HepG2 (cell line): ENCODE results near the gene AXIN1. TPM values are rescaled to one million over a fixed set of nuclear protein-coding genes. Genes with fewer than 3 reads are reported as not detected.

Experiments
- DNMT1 ChIP-seq: sonication (generic); formaldehyde crosslinking; IDR thresholded peaks from 2 replicates; pipeline ENCODE4 v1.5.1; 2020; ENCODE audit warnings: mild to moderate bottlenecking, missing genetic modification reagents
- HNRNPK ChIP-seq: fragments of 200-400 bp; formaldehyde crosslinking; IDR thresholded peaks from 2 replicates; pipeline ENCODE4 v1.6.1; 2018; ENCODE audit warnings: low read length, low read depth, moderate library complexity, mild to moderate bottlenecking; ENCODE audit not compliant: poor library complexity, severe bottlenecking
- NFRKB ChIP-seq: fragments of 450-650 bp; IDR thresholded peaks from 2 replicates; pipeline ENCODE4 v1.6.1; 2017
- NR3C1 ChIP-seq: sonication (generic); formaldehyde crosslinking; IDR thresholded peaks from 2 replicates; pipeline ENCODE4 v1.4.0; 2020; ENCODE audit warnings: missing genetic modification reagents
- RNF2 ChIP-seq: fragments of 450-650 bp; conservative IDR thresholded peaks from 2 replicates; pipeline ENCODE4 v1.6.1; 2016; ENCODE audit warnings: low read depth
- SOX5 ChIP-seq: IDR thresholded peaks from 2 replicates; pipeline ENCODE4 v1.6.1; 2016; ENCODE audit warnings: borderline replicate concordance
- ZFP90 ChIP-seq: sonication (generic); formaldehyde crosslinking; IDR thresholded peaks from 2 replicates; pipeline ENCODE4 v1.8.0; 2022; ENCODE audit warnings: missing genetic modification reagents, mild to moderate bottlenecking, inconsistent platforms, borderline replicate concordance
- ZNF326 ChIP-seq: sonication (generic); formaldehyde crosslinking; IDR thresholded peaks from 2 replicates; pipeline ENCODE4 v1.4.0; 2020; ENCODE audit warnings: missing genetic modification reagents, borderline replicate concordance
- ZNF501 ChIP-seq: sonication (generic); formaldehyde crosslinking; IDR thresholded peaks from 2 replicates; pipeline ENCODE4 v1.5.1; 2020; ENCODE audit warnings: mild to moderate bottlenecking, moderate library complexity, missing genetic modification reagents
- ZNF782 ChIP-seq: sonication (generic); formaldehyde crosslinking; IDR thresholded peaks from 2 replicates; pipeline ENCODE4 v1.4.0; 2020; ENCODE audit warnings: missing genetic modification reagents, mild to moderate bottlenecking, borderline replicate concordance
- polyA plus RNA-seq, 8 experiments: library from polyadenylated mRNA; depleted of rRNA in 3 of 8; stranded (reverse) in 7 of 8; unstranded in 1 of 8; fragments of >200 nt; fragmentation: Illumina TruSeq in 4 of 8; extraction: Trizol in 4 of 8; gene quantifications; 2 replicates each; pipeline versions ENCODE4 v1.2.1 to v1.2.3, GENCODE V29; 2011 to 2016; ENCODE audit warnings: low read depth in 4 of 8, missing spikeins in 1 of 8, mixed read lengths in 1 of 8; ENCODE audit not compliant: insufficient read depth in 1 of 8
- total RNA-seq, 5 experiments: library from RNA; depleted of rRNA; stranded (reverse); fragments of >200 nt; fragmentation: Illumina TruSeq; extraction: Trizol; gene quantifications; 2 replicates each; pipeline ENCODE4 v1.2.3, GENCODE V29; 2016; ENCODE audit warnings: low read depth in 1 of 5
- TF ChIP-seq, protein P1 (sequence below), 2 experiments: sonication (generic) in 1 of 2; formaldehyde crosslinking in 1 of 2; IDR thresholded peaks; 2 replicates each; pipeline versions ENCODE4 v1.6.1 to v1.9.0; 2014 to 2022; ENCODE audit warnings: antibody characterized with exemption in 1 of 2, borderline replicate concordance in 1 of 2, inconsistent platforms in 1 of 2, low read depth in 1 of 2, missing genetic modification reagents in 1 of 2
- TF ChIP-seq, protein P2 (sequence below): sonication (generic); formaldehyde crosslinking; conservative IDR thresholded peaks from 2 replicates; pipeline ENCODE4 v1.8.1; 2023; ENCODE audit warnings: missing genetic modification reagents
- TF ChIP-seq, protein P3 (sequence below), 2 experiments: sonication (generic) in 1 of 2; formaldehyde crosslinking in 1 of 2; IDR thresholded peaks; 2 replicates each; pipeline versions ENCODE4 v1.4.0 to v1.6.1; 2018 to 2020; ENCODE audit warnings: missing genetic modification reagents in 2 of 2, borderline replicate concordance in 1 of 2, low read depth in 1 of 2, mild to moderate bottlenecking in 1 of 2, missing biosample characterization in 1 of 2
- TF ChIP-seq, protein P4 (sequence below): sonication (generic); formaldehyde crosslinking; IDR thresholded peaks from 2 replicates; pipeline ENCODE4 v1.4.0; 2020; ENCODE audit warnings: missing genetic modification reagents

Gene AXIN1
- total and polyA plus RNA-seq, 2 of the 13 experiments (the other 11 are each of a cell fraction or from before 2014, with no cell fraction given): 24.0 to 26.0 TPM

DNA sequence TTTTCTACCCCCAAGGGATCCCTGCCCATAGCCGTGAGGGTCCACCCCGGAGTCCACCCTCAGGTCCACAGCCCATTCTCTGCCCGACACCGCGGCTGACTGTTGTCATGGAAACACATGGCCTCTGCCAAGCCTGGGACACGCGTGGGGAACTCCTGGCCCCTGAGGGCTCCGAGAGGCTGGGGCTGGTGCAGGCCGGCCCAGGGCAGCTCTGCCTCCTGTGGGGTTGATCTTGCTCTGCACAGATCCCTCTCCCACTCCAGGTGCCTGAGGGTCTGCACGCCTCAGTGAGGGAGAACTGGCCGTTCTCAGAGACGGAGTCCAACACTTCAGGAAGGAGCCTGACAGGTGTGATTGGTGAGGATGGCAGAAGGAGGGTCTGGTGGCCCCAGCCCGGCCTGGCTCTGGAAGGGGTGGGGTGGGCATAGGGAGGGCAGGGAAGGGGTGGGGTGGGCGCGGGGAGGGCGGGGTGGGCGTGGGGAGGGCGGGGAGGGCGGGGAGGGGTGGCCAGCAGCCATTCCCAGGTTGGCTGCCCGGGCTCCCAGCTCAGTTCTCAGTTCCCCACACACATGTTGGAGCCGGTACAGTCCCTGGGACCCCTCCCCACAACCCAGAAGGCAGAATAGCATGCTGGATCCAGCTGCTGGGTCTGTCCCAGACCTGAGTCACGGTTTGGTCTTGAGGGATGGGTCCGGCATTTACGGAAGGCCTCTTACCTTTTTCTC lies 11.4 kb upstream of the AXIN1 start (continued):
- TF ChIP-seq, protein P1, sequence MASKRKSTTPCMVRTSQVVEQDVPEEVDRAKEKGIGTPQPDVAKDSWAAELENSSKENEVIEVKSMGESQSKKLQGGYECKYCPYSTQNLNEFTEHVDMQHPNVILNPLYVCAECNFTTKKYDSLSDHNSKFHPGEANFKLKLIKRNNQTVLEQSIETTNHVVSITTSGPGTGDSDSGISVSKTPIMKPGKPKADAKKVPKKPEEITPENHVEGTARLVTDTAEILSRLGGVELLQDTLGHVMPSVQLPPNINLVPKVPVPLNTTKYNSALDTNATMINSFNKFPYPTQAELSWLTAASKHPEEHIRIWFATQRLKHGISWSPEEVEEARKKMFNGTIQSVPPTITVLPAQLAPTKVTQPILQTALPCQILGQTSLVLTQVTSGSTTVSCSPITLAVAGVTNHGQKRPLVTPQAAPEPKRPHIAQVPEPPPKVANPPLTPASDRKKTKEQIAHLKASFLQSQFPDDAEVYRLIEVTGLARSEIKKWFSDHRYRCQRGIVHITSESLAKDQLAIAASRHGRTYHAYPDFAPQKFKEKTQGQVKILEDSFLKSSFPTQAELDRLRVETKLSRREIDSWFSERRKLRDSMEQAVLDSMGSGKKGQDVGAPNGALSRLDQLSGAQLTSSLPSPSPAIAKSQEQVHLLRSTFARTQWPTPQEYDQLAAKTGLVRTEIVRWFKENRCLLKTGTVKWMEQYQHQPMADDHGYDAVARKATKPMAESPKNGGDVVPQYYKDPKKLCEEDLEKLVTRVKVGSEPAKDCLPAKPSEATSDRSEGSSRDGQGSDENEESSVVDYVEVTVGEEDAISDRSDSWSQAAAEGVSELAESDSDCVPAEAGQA (IDR thresholded peaks at IDR 0.05; ENCODE audit: low read depth): 0 out of 2 replicates have a peak, but pooled peaks have one; percentile 4
- TF ChIP-seq, protein P1 (CRISPR knock-in tag; IDR thresholded peaks at IDR 0.05; ENCODE audit: borderline replicate concordance): no peak
- TF ChIP-seq SOX5 (CRISPR knock-in tag): no peak
- no peak for TF ChIP-seq NR3C1 (CRISPR knock-in tag)
- TF ChIP-seq ZNF326 (CRISPR knock-in tag): no peak
- TF ChIP-seq, protein P2, sequence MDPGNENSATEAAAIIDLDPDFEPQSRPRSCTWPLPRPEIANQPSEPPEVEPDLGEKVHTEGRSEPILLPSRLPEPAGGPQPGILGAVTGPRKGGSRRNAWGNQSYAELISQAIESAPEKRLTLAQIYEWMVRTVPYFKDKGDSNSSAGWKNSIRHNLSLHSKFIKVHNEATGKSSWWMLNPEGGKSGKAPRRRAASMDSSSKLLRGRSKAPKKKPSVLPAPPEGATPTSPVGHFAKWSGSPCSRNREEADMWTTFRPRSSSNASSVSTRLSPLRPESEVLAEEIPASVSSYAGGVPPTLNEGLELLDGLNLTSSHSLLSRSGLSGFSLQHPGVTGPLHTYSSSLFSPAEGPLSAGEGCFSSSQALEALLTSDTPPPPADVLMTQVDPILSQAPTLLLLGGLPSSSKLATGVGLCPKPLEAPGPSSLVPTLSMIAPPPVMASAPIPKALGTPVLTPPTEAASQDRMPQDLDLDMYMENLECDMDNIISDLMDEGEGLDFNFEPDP (CRISPR knock-in tag): 0 out of 2 replicates have a peak, but pooled peaks have one; percentile 74
- TF ChIP-seq NFRKB: no peak
- peak; percentile 58; the same call in 1 of the 2 replicates for TF ChIP-seq ZNF501 (CRISPR knock-in tag)
- TF ChIP-seq ZFP90 (CRISPR knock-in tag): peak; percentile 44; the same call in 1 of the 2 replicates
- TF ChIP-seq DNMT1 (CRISPR knock-in tag): no peak
- TF ChIP-seq RNF2: no peak
- TF ChIP-seq ZNF782 (CRISPR knock-in tag): no peak
- TF ChIP-seq, protein P3, sequence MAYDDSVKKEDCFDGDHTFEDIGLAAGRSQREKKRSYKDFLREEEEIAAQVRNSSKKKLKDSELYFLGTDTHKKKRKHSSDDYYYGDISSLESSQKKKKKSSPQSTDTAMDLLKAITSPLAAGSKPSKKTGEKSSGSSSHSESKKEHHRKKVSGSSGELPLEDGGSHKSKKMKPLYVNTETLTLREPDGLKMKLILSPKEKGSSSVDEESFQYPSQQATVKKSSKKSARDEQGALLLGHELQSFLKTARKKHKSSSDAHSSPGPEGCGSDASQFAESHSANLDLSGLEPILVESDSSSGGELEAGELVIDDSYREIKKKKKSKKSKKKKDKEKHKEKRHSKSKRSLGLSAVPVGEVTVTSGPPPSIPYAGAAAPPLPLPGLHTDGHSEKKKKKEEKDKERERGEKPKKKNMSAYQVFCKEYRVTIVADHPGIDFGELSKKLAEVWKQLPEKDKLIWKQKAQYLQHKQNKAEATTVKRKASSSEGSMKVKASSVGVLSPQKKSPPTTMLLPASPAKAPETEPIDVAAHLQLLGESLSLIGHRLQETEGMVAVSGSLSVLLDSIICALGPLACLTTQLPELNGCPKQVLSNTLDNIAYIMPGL (CRISPR knock-in tag; IDR thresholded peaks at IDR 0.05; ENCODE audit: borderline replicate concordance in 1 of 2, low read depth in 1 of 2): 0 out of 4 replicates have a peak, but pooled peaks of 1 of the 2 experiments have one; percentile 13
- TF ChIP-seq, protein P4, sequence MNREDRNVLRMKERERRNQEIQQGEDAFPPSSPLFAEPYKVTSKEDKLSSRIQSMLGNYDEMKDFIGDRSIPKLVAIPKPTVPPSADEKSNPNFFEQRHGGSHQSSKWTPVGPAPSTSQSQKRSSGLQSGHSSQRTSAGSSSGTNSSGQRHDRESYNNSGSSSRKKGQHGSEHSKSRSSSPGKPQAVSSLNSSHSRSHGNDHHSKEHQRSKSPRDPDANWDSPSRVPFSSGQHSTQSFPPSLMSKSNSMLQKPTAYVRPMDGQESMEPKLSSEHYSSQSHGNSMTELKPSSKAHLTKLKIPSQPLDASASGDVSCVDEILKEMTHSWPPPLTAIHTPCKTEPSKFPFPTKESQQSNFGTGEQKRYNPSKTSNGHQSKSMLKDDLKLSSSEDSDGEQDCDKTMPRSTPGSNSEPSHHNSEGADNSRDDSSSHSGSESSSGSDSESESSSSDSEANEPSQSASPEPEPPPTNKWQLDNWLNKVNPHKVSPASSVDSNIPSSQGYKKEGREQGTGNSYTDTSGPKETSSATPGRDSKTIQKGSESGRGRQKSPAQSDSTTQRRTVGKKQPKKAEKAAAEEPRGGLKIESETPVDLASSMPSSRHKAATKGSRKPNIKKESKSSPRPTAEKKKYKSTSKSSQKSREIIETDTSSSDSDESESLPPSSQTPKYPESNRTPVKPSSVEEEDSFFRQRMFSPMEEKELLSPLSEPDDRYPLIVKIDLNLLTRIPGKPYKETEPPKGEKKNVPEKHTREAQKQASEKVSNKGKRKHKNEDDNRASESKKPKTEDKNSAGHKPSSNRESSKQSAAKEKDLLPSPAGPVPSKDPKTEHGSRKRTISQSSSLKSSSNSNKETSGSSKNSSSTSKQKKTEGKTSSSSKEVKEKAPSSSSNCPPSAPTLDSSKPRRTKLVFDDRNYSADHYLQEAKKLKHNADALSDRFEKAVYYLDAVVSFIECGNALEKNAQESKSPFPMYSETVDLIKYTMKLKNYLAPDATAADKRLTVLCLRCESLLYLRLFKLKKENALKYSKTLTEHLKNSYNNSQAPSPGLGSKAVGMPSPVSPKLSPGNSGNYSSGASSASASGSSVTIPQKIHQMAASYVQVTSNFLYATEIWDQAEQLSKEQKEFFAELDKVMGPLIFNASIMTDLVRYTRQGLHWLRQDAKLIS (CRISPR knock-in tag): no peak
- TF ChIP-seq HNRNPK: no peak
